Measurements from ENCODE around the gene HLA-DOB.

Gene HLA-DOB

GRCh38 chr6:32774426-32774825 is 42.4 kb downstream of the HLA-DOB start:
- Histone ChIP-seq H3K9me2 (replicated peaks; ENCODE audit: insufficient read depth, low read length) (no peaks in the 10 kb centered on the region), H3K9ac (ENCODE audit: low read length) (no peak overlapping the region), H3K36me3 (ENCODE audit: low read length) (no peaks in the 10 kb centered on the region), H3K4me2 (ENCODE audit: low read depth, low read length, poor library complexity, severe bottlenecking) (no peak overlapping the region), H3K79me2 (ENCODE audit: insufficient read depth, low read length) (no peaks in the 10 kb centered on the region), H3K27me3 (ENCODE audit: low read length) (no peaks in the 10 kb centered on the region), H3K27ac (ENCODE audit: low read depth, low read length) (no peak overlapping the region), H3K9me3 (ENCODE audit: insufficient read depth, low read length) (no peaks in the 10 kb centered on the region), H3F3A (ENCODE audit: insufficient read depth) (no peaks in the 10 kb centered on the region), H4K20me1 (ENCODE audit: low read depth, low read length) (no peaks in the 10 kb centered on the region), H3K4me3 (ENCODE audit: insufficient read depth, low read length, poor library complexity, severe bottlenecking) (no peak overlapping the region), H2AFZ (ENCODE audit: low read depth, low read length, severe bottlenecking) (no peak overlapping the region)
- no peak for TF ChIP-seq CTCF (IDR thresholded peaks at IDR 0.05; ENCODE audit: insufficient read depth, low read length, poor library complexity, severe bottlenecking)
- TF ChIP-seq EZH2phosphoT487 (conservative IDR thresholded peaks at IDR 0.05; ENCODE audit: low read length): no peak

GRCh38 chr6:32772656-32773055 is 44.1 kb downstream of the HLA-DOB start:
- TF ChIP-seq CTCF (IDR thresholded peaks at IDR 0.05; ENCODE audit: insufficient read depth, low read length, poor library complexity, severe bottlenecking) (no peak), EZH2phosphoT487 (conservative IDR thresholded peaks at IDR 0.05; ENCODE audit: low read length) (no peak)
- Histone ChIP-seq H2AFZ (ENCODE audit: low read depth, low read length, severe bottlenecking) (no peak overlapping the region), H3K9me3 (ENCODE audit: insufficient read depth, low read length) (no peaks in the 10 kb centered on the region), H3K27ac (ENCODE audit: low read depth, low read length) (no peak overlapping the region), H3K9ac (ENCODE audit: low read length) (no peak overlapping the region), H3F3A (ENCODE audit: insufficient read depth) (no peaks in the 10 kb centered on the region), H4K20me1 (ENCODE audit: low read depth, low read length) (no peaks in the 10 kb centered on the region), H3K79me2 (ENCODE audit: insufficient read depth, low read length) (no peaks in the 10 kb centered on the region), H3K9me2 (replicated peaks; ENCODE audit: insufficient read depth, low read length) (no peaks in the 10 kb centered on the region), H3K36me3 (ENCODE audit: low read length) (no peaks in the 10 kb centered on the region), H3K27me3 (ENCODE audit: low read length) (no peaks in the 10 kb centered on the region), H3K4me2 (ENCODE audit: low read depth, low read length, poor library complexity, severe bottlenecking) (no peak overlapping the region), H3K4me3 (ENCODE audit: insufficient read depth, low read length, poor library complexity, severe bottlenecking) (no peak overlapping the region)

- Histone ChIP-seq H3K9me2 (replicated peaks; ENCODE audit: insufficient read depth, low read length) (no peaks in the 10 kb centered on the region), H3F3A (ENCODE audit: insufficient read depth) (no peaks in the 10 kb centered on the region), H3K27me3 (ENCODE audit: low read length) (no peaks in the 10 kb centered on the region), H3K9me3 (ENCODE audit: insufficient read depth, low read length) (no peaks in the 10 kb centered on the region), H3K27ac (ENCODE audit: low read depth, low read length) (no peak overlapping the region), H3K79me2 (ENCODE audit: insufficient read depth, low read length) (no peaks in the 10 kb centered on the region), H4K20me1 (ENCODE audit: low read depth, low read length) (no peaks in the 10 kb centered on the region), H3K36me3 (ENCODE audit: low read length) (no peaks in the 10 kb centered on the region), H3K4me3 (ENCODE audit: insufficient read depth, low read length, poor library complexity, severe bottlenecking) (no peak overlapping the region), H3K9ac (ENCODE audit: low read length) (no peak overlapping the region), H2AFZ (ENCODE audit: low read depth, low read length, severe bottlenecking) (no peak overlapping the region), H3K4me2 (ENCODE audit: low read depth, low read length, poor library complexity, severe bottlenecking) (no peak overlapping the region)
- TF ChIP-seq CTCF (IDR thresholded peaks at IDR 0.05; ENCODE audit: insufficient read depth, low read length, poor library complexity, severe bottlenecking) (no peak), EZH2phosphoT487 (conservative IDR thresholded peaks at IDR 0.05; ENCODE audit: low read length) (no peak)
Measured at GRCh38 chr6:32764048-32764447, 52.8 kb downstream of the HLA-DOB start.

All from SU-DHL-6 (cell line).